ENCODE measurements around the gene CARM1.
"Not testable (repeated sequence)": the region's sequence is repeated elsewhere in the genome, so short reads cannot be mapped to it uniquely, and the experiment has no call there.

The CARM1 gene

DNA sequence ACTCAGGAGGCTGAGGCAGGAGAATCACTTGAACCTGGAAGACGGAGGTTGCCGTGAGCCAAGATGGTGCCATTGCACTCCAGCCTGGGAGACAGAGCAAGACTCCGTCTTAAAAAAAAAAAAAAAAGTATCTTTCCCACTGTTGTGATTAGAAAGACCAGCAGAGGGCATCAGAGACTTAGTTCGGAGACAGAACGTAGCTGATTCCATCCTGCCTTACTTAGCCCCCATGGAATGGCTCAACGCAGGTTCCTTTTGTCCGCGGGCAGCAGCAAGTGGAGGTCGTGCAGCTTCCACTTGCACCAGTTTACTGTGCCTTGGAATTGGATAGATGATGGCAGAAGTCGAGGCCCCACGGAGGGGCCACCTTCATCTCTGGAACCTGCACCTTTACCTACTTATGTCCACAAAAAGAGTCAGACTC is 65.3 kb downstream of the CARM1 start:
- H3K4me3 ChIP-seq (ENCODE audit: low read depth, low read length), result no peak overlapping the region
- ChIA-PET POLR2A (no interaction called here), CTCF (interaction anchor here (0.6 to 3.9 kb wide), 40 partner anchors 8 to 203 kb away, joined by 3 to 23 read pairs (median 6); partner anchors contain the start of gene LDLR)
- TF ChIP-seq, protein P1, sequence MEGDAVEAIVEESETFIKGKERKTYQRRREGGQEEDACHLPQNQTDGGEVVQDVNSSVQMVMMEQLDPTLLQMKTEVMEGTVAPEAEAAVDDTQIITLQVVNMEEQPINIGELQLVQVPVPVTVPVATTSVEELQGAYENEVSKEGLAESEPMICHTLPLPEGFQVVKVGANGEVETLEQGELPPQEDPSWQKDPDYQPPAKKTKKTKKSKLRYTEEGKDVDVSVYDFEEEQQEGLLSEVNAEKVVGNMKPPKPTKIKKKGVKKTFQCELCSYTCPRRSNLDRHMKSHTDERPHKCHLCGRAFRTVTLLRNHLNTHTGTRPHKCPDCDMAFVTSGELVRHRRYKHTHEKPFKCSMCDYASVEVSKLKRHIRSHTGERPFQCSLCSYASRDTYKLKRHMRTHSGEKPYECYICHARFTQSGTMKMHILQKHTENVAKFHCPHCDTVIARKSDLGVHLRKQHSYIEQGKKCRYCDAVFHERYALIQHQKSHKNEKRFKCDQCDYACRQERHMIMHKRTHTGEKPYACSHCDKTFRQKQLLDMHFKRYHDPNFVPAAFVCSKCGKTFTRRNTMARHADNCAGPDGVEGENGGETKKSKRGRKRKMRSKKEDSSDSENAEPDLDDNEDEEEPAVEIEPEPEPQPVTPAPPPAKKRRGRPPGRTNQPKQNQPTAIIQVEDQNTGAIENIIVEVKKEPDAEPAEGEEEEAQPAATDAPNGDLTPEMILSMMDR (IDR thresholded peaks at IDR 0.05; ENCODE audit: insufficient read depth, low read length, missing control alignments), result peak; percentile 62
- DNase-seq (ENCODE audit: low read depth, low spot score), result peak; percentile 19

DNA sequence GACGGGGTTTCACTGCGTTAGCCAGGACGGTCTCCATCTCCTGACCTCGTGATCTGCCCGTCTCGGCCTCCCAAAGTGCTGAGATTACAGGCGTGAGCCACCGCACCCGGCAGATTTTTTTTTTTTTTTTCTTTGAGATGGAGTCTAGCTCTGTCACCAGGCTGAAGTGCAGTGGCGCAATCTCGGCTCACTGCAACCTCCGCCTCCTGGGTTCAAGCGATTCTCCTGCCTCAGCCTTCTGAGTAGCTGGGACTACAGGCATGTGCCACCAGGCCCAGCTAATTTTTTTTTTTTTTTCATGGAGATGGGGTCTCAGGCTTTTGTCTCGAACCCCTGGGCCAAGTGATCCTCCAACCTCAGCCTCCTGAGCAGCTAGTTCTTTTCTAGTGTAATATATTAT is 70.3 kb downstream of the CARM1 start:
- H3K4me3 ChIP-seq (ENCODE audit: low read depth, low read length); DNase-seq (ENCODE audit: low read depth, low spot score): not testable (repeated sequence)
- CTCF ChIA-PET, result interaction anchor here (0.7 to 5.4 kb wide), 31 partner anchors 9 to 263 kb away, joined by 3 to 73 read pairs (median 6); partner anchors contain the start of genes LDLR and SMARCA4
- POLR2A ChIA-PET, result interaction anchor here (1.0 kb wide), 1 partner anchor 213 kb away, joined by 3 read pairs; no protein-coding TSS in a partner anchor

DNA sequence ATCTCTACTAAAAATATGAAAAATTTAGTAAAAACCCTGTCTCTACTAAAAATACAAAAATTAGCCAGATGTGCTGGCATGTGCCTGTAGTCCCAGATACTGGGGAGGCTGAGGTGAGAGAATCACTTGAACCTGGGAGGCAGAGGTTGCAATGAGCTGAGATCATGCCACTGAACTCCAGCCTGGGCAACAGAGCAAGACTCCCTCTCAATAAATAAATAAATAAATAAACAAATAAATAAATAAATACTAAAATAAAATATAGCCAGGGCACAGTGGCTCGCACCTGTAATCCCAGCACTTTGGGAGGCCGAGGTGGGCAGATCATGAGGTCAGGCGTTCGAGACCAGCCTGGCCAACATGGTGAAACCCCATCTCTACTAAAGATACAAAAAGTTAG is 72.1 kb downstream of the CARM1 start:
- CTCF ChIA-PET, result interaction anchor here (1.4 to 5.4 kb wide), 6 partner anchors 8 to 183 kb away, joined by 3 to 73 read pairs (median 24); no protein-coding TSS in a partner anchor

DNA sequence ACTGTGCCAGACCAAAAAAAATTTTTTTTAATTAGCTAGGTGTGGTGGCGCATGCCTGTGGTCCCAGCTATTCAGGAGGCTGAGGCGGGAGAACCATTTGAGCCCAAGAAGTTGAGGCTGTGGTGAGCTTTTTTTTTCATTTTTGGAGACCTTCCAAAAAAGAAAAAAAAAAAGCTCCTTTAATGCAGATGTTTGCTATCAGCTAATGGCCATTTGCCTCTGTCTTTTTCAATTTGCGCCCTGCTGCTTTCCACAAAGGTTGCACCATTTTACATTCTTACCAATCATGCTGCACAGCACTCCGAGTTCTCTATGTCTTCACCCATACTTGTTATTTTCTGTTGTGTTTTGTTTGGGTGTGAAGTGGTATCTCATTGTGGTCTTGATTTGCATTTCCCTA is 73.9 kb downstream of the CARM1 start:
- CTCF ChIA-PET, result interaction anchor here (0.8 to 5.4 kb wide), 4 partner anchors 9 to 184 kb away, joined by 3 to 73 read pairs (median 6); no protein-coding TSS in a partner anchor
- H3K4me3 ChIP-seq (ENCODE audit: low read depth, low read length), result no peak overlapping the region
- no peak for DNase-seq (ENCODE audit: low read depth, low spot score)
- POLR2A ChIA-PET, result no interaction called here
- TF ChIP-seq, protein P1 (IDR thresholded peaks at IDR 0.05; ENCODE audit: insufficient read depth, low read length, missing control alignments), result no peak

More for the DNA sequence above, 72.1 kb downstream of the CARM1 start:
- H3K4me3 ChIP-seq (ENCODE audit: low read depth, low read length); DNase-seq (ENCODE audit: low read depth, low spot score); POLR2A ChIA-PET: not testable (repeated sequence)

DNA sequence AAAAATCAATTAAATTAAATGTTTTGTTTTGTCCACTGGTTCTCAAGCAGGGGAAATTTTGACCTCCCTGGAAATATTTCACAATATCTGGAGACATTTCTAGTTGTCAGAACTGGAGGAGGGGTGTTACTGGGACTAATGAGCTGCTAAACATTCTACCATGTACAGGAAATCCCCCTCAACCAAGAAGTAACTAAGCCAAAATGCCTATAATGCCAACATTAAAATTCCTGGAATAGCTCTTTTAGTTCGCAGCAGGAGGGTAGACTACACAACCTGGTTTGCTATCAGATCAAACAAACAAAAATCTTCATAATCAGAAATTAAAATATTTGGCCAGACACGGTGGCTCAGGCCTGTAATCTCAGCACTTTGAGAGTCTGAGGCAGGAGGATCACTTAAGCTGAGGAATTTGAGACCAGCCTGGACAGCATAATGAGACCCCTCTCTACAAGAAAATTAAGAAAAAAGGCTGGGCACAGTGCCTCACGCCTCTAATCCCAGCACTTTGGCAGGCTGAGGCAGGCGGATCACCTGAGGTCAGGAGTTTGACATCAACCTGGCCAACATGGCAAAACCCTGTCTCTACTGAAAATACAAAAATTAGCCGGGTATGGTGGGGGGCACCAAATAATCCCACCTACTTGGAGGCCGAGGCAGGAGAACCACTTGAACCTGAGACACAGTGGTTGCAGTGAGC is 75.8 kb downstream of the CARM1 start:
- DNase-seq (ENCODE audit: low read depth, low spot score), result peak; percentile 78
- ChIA-PET POLR2A (no interaction called here), CTCF (interaction anchor here (0.7 to 1.3 kb wide), 5 partner anchors 9 to 179 kb away, joined by 3 to 13 read pairs (median 4); no protein-coding TSS in a partner anchor)
- TF ChIP-seq, protein P1 (IDR thresholded peaks at IDR 0.05; ENCODE audit: insufficient read depth, low read length, missing control alignments), result no peak
- no peak overlapping the region for H3K4me3 ChIP-seq (ENCODE audit: low read depth, low read length)

DNA sequence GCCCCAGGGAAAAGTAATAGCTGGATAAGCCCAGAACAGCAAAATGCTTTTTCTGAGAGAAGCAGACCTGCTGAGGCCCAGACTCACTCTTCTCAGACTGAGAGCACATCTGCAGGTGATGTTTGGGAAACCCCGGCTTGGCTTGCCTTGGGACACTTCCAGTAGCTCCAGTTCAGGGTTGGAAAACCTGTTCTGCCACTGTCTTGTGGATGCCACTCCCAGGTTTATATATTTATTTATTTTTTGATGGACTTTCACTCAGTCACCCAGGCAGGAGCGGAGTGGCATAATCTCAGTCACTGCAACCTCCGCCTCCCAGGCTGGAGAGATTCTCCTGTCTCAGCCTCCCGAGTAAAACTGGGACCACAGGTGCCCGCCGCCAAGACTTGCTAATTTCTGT is 81.5 kb downstream of the CARM1 start:
- CTCF ChIA-PET, result interaction anchor here (2.9 kb wide), 1 partner anchor 11 kb away, joined by 33 read pairs; no protein-coding TSS in a partner anchor
- no peak overlapping the region for H3K4me3 ChIP-seq (ENCODE audit: low read depth, low read length)
- TF ChIP-seq, protein P1 (IDR thresholded peaks at IDR 0.05; ENCODE audit: insufficient read depth, low read length, missing control alignments), result no peak
- no peak for DNase-seq (ENCODE audit: low read depth, low spot score)
- POLR2A ChIA-PET, result no interaction called here

DNA sequence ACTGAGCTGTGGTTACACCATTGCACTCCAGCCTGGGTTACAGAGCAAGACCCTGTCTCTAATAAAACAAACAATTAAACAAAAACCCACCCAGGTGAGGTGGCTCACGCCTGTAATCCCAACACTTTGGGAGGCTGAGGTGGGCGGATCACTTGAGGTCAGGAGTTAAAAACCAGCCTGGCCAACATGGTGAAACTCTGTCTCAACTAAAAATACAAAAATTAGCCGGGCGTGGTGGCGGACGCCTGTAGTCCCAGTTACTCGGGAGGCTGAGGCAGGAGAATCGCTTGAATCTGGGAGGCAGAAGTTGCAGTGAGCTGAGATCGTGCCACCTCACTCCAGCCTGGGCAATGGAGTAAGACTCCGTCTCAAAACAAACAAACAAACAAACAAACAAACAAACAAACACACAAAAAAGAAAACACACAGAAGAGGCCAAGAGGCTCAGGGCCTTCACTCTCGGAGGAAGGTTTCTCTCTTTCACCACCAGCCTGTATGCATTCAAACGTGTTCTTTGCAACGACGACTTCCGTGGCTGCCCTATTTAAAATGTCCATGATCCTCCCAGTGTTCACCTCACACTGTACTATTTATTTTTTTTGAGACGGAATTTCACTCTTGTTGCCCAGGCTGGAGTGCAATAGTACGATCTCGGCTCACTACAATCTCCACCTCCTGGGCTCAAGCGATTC is 88.1 kb downstream of the CARM1 start:
- POLR2A ChIA-PET, result interaction anchor here (0.6 kb wide), 1 partner anchor 410 kb away, joined by 4 read pairs; no protein-coding TSS in a partner anchor
- H3K4me3 ChIP-seq (ENCODE audit: low read depth, low read length); DNase-seq (ENCODE audit: low read depth, low spot score): not testable (repeated sequence)
- CTCF ChIA-PET, result interaction anchor here (1.0 to 5.2 kb wide), 4 partner anchors 14 to 24 kb away, joined by 3 to 36 read pairs (median 14); no protein-coding TSS in a partner anchor
